ENCODE measurements around the gene CCT7.

CCT7 gene

DNA sequence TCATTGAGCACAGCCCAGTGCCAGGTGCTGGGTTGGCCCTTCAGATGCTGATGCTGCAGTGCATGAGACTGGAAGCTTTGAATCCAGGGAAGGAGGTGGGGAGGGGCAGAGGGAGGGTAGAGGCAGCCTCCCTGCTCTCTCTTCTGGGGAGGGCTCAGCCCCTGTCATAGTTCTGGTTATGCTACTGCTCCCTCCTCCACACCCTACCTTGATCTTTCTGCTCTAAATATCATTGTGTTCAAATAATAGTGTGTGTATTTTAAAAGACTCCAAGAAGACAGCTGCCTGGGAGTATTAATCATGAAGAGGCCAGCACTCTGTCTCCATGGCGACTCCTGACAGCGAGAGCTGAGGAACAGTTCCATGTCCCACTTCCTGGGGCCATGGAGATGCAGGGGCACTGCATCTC lies 63.0 kb downstream of the CCT7 start:
- DNase-seq, result no peak

GRCh38 chr2:73297586-73297985 lies 63.5 kb downstream of the CCT7 start:
- no peak for DNase-seq

DNA sequence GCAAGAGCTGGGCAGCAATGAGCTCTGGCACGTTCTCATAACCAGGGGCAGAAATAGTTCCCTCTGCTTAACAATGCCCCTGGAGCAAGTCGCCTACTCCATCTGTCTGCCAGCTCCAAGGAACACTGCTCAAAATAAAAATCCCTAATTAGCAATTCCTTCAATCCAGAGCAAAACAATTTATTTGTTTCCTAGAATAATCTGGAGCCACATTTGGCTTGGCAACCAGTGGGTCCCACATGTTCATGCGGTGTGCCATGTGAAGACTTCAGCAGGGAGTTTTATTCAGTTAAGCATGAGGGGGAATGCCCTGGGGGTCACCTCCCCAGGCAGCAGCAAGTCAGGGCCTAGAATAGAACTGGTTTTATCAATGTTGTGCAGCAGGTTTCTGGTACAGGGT lies 66.8 kb downstream of the CCT7 start:
- DNase-seq, result no peak

- DNase-seq, result no peak
Measured at GRCh38 chr2:73301636-73302035, 67.5 kb downstream of the CCT7 start.

All from CD4-positive, alpha-beta T cell treated with Interleukin-6 for 4 hours (primary cell).